Measurements from ENCODE around the gene SCUBE1.

DNA sequence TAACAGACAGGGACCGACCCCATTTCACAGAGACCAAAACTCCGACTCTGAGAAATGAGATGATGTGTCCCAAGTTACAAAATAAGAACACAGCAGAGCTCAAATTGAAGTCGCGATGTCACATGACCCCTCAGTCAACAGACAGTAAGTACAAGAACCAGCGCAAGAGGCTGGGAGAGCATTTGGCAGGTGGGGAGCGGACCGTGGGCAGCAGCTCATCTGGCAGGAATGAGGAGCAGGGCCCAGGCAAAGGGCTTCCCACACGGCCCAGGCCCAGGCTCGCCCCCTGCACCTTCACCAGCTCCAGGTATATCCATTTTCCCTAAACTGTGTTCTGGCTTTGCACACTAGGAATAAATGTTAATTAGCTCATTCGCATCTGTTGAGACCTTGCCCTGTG lies 34.3 kb downstream of the SCUBE1 start:
- TF ChIP-seq, protein P1, sequence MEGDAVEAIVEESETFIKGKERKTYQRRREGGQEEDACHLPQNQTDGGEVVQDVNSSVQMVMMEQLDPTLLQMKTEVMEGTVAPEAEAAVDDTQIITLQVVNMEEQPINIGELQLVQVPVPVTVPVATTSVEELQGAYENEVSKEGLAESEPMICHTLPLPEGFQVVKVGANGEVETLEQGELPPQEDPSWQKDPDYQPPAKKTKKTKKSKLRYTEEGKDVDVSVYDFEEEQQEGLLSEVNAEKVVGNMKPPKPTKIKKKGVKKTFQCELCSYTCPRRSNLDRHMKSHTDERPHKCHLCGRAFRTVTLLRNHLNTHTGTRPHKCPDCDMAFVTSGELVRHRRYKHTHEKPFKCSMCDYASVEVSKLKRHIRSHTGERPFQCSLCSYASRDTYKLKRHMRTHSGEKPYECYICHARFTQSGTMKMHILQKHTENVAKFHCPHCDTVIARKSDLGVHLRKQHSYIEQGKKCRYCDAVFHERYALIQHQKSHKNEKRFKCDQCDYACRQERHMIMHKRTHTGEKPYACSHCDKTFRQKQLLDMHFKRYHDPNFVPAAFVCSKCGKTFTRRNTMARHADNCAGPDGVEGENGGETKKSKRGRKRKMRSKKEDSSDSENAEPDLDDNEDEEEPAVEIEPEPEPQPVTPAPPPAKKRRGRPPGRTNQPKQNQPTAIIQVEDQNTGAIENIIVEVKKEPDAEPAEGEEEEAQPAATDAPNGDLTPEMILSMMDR (conservative IDR thresholded peaks at IDR 0.05; ENCODE audit: low read depth in 2 of 2): no peak
- TF ChIP-seq EZH2 (IDR thresholded peaks at IDR 0.05; ENCODE audit: low read depth, unreplicated experiment) (no peak), POLR2AphosphoS5 (IDR thresholded peaks at IDR 0.05; ENCODE audit: low read depth) (no peak), ZNF331 (CRISPR knock-in tag; IDR thresholded peaks at IDR 0.05; ENCODE audit: low read depth) (no peak), JUNB (IDR thresholded peaks at IDR 0.05; ENCODE audit: unreplicated experiment) (no peak), EZH2phosphoT487 (IDR thresholded peaks at IDR 0.05; ENCODE audit: unreplicated experiment) (no peak)
- TF ChIP-seq, protein P2, sequence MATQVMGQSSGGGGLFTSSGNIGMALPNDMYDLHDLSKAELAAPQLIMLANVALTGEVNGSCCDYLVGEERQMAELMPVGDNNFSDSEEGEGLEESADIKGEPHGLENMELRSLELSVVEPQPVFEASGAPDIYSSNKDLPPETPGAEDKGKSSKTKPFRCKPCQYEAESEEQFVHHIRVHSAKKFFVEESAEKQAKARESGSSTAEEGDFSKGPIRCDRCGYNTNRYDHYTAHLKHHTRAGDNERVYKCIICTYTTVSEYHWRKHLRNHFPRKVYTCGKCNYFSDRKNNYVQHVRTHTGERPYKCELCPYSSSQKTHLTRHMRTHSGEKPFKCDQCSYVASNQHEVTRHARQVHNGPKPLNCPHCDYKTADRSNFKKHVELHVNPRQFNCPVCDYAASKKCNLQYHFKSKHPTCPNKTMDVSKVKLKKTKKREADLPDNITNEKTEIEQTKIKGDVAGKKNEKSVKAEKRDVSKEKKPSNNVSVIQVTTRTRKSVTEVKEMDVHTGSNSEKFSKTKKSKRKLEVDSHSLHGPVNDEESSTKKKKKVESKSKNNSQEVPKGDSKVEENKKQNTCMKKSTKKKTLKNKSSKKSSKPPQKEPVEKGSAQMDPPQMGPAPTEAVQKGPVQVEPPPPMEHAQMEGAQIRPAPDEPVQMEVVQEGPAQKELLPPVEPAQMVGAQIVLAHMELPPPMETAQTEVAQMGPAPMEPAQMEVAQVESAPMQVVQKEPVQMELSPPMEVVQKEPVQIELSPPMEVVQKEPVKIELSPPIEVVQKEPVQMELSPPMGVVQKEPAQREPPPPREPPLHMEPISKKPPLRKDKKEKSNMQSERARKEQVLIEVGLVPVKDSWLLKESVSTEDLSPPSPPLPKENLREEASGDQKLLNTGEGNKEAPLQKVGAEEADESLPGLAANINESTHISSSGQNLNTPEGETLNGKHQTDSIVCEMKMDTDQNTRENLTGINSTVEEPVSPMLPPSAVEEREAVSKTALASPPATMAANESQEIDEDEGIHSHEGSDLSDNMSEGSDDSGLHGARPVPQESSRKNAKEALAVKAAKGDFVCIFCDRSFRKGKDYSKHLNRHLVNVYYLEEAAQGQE (IDR thresholded peaks at IDR 0.05; ENCODE audit: unreplicated experiment): no peak
- TF ChIP-seq, protein P3, sequence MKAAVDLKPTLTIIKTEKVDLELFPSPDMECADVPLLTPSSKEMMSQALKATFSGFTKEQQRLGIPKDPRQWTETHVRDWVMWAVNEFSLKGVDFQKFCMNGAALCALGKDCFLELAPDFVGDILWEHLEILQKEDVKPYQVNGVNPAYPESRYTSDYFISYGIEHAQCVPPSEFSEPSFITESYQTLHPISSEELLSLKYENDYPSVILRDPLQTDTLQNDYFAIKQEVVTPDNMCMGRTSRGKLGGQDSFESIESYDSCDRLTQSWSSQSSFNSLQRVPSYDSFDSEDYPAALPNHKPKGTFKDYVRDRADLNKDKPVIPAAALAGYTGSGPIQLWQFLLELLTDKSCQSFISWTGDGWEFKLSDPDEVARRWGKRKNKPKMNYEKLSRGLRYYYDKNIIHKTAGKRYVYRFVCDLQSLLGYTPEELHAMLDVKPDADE (IDR thresholded peaks at IDR 0.05): no peak
